Activated effector memory CD4-positive, alpha-beta T cell treated with anti-CD3 and anti-CD28 coated beads, Interleukin-2, amount 50 U/mL, for 16 hours (primary cell): ENCODE results near the gene IL17B.
A peak's percentile ranks its signal among the peaks of the same experiment; 100 is the strongest.

ENCODE experiments used
- DNase-seq: peaks from one replicate; pipeline ENCODE4 v3.0.0-alpha.2; 2020

The IL17B gene

DNA sequence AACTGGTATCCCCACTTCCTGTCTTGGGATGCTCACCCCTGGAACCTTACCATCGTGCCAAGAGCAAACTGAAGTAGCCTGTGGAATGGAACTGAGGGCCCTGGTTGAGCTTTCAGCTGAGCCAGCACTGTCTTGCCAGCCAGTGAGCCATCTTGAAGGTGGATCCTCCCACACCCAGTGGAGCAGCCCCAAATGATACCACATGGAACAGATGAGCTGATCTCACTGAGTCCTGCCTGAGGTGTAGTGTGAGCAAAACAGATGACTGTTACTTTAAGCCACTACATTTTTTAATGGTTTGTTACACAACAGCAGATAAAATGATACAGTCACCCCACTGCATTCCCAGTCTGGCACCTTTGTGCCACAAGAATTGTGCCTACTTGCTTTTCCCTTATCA, 23.4 kb downstream of the IL17B start:
- no peak for DNase-seq

DNA sequence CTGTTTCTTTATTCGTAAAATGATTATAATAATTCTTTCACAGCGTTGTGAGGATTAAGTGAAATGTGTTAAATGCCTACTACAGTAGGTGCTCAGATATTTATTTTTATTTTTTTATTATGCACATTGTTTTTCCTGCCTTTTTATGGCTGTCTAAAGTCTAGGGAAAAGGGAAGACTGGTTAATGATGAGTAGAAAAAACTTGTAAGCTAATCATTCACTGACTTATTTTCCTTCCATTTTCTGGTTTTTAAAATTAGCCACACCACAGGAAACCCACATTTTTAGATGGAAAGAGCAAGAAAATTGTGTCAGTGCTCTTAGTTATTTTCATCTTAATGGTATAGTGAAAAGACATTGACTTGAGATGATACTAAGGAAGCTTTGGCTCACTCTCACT, 25.2 kb downstream of the IL17B start:
- no peak for DNase-seq

DNA sequence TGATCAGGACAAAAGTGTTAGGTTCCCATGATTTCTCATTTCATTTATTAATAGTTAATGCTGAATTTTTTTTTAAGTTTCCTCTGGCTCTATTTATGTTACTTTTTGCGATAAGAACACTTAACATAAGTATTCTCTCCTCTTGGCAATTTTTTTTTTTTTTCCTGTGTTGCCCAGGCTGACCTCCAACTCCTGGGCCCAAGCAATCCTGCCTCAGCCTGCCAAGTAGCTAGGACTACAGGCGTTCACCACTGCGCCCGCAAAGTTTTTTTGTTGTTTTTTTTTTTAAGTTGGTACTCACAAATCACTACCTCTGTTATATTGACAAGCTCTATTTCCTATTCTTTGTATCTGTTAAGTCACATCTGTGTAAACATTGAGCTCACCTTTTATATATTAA, 26.9 kb downstream of the IL17B start:
- DNase-seq = no peak

GRCh38 chr5:149349382-149349781, 29.7 kb downstream of the IL17B start:
- no peak for DNase-seq

GRCh38 chr5:149348518-149348917, 30.6 kb downstream of the IL17B start:
- no peak for DNase-seq

DNA sequence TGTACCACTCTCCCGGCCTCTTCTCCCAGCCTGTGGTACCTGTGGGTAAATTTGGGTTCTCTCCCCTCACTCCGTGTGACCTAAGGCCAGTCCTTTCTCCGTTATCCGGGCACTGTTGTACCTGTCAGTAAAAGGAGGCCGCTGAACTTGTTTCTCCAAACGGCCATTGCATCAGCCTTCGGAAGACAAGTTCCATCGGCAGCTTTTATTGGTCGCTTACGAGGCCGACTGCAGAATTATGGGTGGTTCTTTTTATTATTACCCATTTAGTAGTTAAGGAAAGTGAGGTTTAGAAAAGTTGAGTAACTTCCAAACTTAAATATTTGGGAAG, 33.2 kb downstream of the IL17B start:
- peak; percentile 69 for DNase-seq

DNA sequence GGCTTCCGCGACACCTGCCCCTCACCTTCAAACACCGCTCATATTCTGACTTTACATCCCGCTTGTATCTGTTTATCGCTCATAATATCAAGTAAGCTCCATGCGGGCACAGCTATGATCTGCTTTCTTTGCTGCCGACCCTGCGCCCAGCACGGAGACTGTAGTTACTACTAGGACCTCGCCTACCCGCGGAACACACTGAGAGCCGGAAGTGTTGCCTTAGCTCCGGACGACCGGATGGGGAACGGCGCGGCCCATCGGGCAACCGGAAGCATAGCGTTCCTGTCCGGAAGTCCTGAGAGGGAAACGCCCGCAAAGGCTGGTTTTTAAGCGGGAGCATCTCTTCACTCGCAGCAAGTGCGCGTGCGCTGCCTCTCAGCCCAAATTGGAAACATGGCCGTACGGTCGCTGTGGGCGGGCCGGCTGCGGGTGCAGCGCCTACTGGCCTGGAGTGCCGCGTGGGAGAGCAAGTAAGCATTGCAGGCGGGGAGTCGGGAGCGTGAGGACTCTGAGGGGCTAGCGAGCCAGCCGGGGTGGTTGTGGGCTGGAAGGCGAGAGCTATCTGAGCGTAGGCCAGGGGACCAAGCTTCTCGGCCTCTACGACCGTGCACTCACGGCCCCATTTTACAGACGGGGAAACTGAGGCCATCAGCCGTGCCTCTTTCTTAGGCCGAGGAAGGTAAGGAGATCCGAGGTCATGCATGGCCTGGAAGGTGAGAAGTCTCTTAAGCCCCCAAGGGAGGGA, 33.8 kb downstream of the IL17B start, which contains the start of gene GRPEL2:
TSS of gene GRPEL2 (plus strand) at position 353 of the 745 bp plus-strand sequence. CDS start at position 394, 41 bp downstream.
- DNase-seq = peak; percentile 97

DNA sequence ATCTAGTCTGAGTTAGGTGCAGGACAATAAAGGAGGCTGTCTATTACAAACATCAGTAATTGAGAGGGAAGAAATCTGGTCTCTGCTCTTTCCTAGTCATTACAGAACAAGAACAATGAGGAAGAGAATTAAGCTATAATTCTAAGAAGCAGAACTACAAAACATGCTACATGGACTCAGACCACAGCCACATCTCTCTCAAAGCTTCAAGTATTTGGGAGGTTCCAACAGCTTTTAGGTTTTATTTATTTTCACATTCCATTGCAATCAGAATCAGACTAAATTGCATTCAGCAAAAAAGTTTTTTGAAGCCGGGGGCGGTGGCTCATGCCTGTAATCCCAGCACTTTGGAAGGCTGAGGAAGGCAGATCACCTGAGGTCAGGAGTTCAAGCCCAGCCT, 34.9 kb downstream of the IL17B start:
- no peak for DNase-seq

GRCh38 chr5:149341876-149342275, 37.2 kb downstream of the IL17B start:
- DNase-seq = no peak

DNA sequence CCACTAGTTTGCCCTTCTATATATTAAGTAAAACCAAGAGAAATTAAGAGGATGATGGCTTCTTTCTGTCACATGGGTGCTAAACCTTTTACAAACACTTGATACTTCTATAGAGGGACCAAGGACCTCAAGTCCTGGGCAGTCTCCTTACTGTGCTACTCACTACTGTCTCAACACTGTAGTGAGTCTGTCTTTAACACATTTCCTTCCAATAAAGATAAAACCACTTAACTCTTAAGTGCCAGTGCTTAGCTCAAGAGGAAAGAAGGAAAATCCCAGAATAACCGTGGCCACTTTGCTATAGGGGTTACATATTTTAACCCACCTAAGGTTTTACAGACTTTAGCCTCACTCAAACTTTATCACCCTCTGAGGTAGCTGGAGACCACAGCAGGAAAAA, 38.2 kb downstream of the IL17B start:
- no peak for DNase-seq

DNA sequence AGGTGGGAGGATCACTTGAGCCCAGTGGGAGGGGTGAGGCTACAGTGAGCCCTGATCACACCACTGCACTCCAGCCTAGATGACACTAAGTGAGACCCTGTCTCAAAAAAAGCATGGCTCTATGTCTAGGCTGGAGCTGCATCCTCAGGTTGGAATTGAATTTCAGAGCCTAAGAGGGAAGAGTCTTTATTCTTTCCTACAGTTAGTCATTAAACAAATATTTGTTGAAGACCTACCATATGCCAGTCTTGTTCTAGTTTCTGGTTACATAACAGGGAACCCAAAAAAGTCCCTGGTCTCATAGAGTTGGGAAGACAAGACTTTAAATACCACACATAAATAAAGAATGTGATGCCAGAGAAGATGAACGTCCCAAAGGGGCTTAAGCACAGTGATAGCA, 40.7 kb downstream of the IL17B start:
- no peak for DNase-seq

GRCh38 chr5:149337736-149338135, 41.4 kb downstream of the IL17B start:
- no peak for DNase-seq

DNA sequence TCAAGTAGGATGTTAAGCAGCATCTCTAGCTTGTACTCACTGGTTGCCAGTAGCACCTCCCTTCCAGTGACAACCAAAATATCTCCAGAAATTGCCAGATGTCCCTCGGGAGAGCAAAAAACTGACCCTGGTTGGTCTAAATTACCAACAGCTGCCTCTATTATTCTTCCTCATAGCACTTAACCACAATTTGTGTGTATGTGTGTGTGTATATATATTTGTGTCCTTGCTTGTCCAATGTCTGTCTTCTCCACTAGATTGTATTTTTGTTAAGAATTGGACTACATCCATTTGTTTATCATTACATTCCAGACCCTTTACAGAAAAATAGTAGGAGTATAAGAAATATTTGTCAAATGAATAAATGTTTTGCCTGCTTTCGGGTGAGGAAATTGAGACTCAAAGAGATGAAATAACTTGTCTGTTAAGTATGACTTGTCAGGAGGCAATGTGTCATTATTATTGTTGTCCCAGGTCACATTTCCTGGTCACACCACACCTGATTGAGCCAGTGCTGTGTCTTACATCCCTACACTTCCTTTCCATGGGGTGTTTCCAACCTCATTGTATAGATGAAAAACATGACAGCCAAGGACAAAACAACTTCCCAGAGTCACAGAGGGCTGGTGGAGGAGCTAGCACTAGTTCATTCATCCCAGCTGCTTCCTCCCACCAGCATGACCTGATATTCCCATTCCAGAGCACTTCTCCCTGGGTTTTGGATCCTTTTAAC, 45.2 kb downstream of the IL17B start:
- DNase-seq = no peak

- no peak for DNase-seq
These were observed 50.9 kb downstream of the IL17B start for GRCh38 chr5:149328177-149328576.

GRCh38 chr5:149326611-149327010, 52.5 kb downstream of the IL17B start:
- DNase-seq = no peak

DNA sequence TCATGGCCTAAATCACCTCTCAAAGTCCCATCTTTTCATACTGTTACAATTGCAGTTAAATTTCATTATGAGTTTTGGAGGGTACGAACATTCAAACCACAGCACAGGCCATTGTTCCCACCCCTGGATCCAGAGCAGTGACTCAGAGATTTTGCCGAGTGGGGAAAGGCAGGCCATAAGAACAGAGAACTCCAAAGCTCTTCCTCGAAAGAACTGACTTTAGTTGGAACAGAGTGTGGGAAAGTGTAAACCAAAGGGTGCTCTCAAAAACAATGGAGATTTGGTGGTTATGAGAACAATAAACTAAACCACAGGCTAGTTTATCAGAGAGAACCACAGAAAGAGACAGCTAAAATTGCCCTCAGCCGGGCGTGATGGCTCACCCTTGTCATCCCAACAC, 53.2 kb downstream of the IL17B start:
- no peak for DNase-seq

DNA sequence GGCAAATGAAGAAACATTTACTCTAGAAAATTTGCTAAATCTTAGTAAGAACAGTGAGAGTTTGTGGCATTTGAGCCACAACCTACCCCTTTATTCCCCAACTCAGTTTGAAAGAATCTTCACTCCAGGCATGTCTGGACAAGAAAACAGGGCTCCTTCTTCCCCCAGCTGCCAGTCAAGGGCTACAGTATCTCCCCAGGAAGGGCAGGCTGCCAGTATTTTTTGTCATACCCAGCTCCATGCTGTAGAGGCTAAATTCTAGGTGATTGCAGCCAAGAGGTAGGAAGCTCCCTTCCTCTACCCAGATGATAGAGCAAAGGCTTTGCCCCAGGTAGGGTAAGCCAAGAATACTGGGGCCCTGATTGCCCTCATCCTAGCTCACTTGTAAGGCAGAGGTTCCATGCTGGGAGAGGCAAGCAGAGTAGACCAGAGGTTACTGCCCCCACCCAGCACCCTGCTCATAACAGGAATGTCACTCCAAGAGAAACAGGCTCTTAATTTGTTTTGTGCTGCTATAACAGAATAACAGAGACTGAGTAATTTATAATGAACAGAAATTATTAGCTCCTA, 53.8 kb downstream of the IL17B start:
- DNase-seq = no peak

DNA sequence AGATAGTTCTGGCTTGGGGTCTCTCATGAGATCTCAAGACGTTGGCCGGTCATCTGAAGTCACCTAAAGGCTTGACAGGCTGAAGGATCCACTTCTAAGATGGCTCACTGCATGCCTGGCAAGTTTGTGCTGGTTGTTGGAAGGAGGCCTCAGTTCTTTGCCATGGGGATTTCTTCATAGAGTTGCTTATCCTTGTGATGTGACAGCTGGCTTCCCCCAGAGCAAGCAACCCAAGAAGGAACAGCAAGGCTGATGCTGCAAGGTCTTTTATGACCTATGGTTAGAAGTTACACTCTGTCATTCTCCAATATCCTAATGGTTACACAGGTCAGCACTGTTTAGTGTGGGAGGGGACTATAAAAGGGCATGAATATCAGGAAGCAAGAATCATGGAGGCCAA, 54.5 kb downstream of the IL17B start:
- no peak for DNase-seq
